Duodenal mucosa (tissue), 2 donors: Measurements from ENCODE around the gene TMEM145.
"Not testable (repeated sequence)": the region's sequence is repeated elsewhere in the genome, so short reads cannot be mapped to it uniquely, and the experiment has no call there.

Experiments
- H3K27ac ChIP-seq: one replicate; pipeline ENCODE4 v1.7.0; 2013; ENCODE audit warnings: low read depth, low read length
- H3K27me3 ChIP-seq, 2 donors: one replicate each; pipeline ENCODE4 v1.7.0; 2013; ENCODE audit warnings: low read length in 2 of 2, control low read depth in 1 of 2; ENCODE audit not compliant: insufficient read depth in 2 of 2, control insufficient read depth in 1 of 2
- H3K36me3 ChIP-seq, 2 donors: one replicate each; pipeline ENCODE4 v1.7.0; 2013; ENCODE audit warnings: low read length in 2 of 2, control low read depth in 1 of 2; ENCODE audit not compliant: insufficient read depth in 2 of 2, control insufficient read depth in 1 of 2
- H3K4me1 ChIP-seq, 2 donors: one replicate each; pipeline ENCODE4 v1.7.0; 2013; ENCODE audit warnings: low read length in 2 of 2, control low read depth in 1 of 2; ENCODE audit not compliant: insufficient read depth in 2 of 2, control insufficient read depth in 1 of 2
- H3K4me3 ChIP-seq, 2 donors: one replicate each; pipeline ENCODE4 v1.7.0; 2013; ENCODE audit warnings: low read length in 2 of 2, low read depth in 1 of 2
- H3K9ac ChIP-seq, 2 donors: one replicate each; pipeline ENCODE4 v1.7.0; 2013; ENCODE audit warnings: low read length in 2 of 2, low read depth in 1 of 2
- H3K9me3 ChIP-seq, 2 donors: one replicate each; pipeline ENCODE4 v1.7.0; 2013; ENCODE audit warnings: low read length in 2 of 2, control low read depth in 1 of 2; ENCODE audit not compliant: control insufficient read depth in 1 of 2

Gene TMEM145

GRCh38 chr19:42333975-42334696 is 21.0 kb downstream of the TMEM145 start:
- H3K4me3 ChIP-seq = no peak overlapping the region

DNA sequence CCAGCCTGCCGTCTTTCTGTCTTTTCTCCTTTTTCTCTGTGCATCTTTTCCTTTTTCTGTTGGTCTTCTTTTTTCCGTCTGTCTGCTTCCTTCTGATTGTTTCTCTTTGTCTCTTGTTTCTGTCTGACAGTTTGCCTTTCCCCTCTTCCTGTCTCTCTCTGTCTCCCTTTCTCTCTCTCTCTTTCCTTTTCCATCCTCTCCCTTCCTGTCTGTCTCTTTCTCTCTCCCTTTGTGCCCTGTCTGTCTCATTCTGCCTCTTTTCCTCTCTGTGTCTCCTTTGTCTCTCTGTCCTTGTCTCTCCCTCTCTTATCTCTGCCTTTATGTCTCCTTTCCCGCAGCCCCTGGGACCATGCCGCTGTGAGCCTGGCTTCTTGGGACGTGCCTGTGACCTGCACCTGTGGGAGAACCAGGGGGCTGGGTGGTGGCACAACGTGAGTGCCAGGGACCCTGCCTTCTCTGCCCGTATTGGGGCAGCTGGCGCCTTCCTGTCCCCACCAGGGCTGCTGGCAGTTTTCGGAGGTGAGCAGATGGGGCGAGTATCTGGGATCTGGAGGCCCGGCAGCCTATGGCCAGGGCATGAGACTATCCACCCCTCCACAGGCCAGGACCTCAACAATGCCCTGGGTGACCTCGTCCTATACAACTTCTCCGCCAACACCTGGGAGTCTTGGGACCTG is 21.7 kb downstream of the TMEM145 start:
- no peaks in the 10 kb centered on the region for H3K4me1 ChIP-seq
- no peak overlapping the region for H3K27ac ChIP-seq
- H3K9ac ChIP-seq = no peak overlapping the region
- H3K27me3 ChIP-seq = no peaks in the 10 kb centered on the region
- H3K9me3 ChIP-seq = no peaks in the 10 kb centered on the region
- H3K36me3 ChIP-seq = peaks cover 0 to 18% of the 10 kb centered on the region in 2 donors
- no peak overlapping the region for H3K4me3 ChIP-seq

More at GRCh38 chr19:42333975-42334696, 21.0 kb downstream of the TMEM145 start:
- H3K9me3 ChIP-seq = no peaks in the 10 kb centered on the region
- H3K27me3 ChIP-seq = no peaks in the 10 kb centered on the region
- H3K9ac ChIP-seq = no peak overlapping the region
- H3K27ac ChIP-seq = no peak overlapping the region
- no peaks in the 10 kb centered on the region for H3K4me1 ChIP-seq
- H3K36me3 ChIP-seq = peaks cover 0 to 18% of the 10 kb centered on the region in 2 donors

DNA sequence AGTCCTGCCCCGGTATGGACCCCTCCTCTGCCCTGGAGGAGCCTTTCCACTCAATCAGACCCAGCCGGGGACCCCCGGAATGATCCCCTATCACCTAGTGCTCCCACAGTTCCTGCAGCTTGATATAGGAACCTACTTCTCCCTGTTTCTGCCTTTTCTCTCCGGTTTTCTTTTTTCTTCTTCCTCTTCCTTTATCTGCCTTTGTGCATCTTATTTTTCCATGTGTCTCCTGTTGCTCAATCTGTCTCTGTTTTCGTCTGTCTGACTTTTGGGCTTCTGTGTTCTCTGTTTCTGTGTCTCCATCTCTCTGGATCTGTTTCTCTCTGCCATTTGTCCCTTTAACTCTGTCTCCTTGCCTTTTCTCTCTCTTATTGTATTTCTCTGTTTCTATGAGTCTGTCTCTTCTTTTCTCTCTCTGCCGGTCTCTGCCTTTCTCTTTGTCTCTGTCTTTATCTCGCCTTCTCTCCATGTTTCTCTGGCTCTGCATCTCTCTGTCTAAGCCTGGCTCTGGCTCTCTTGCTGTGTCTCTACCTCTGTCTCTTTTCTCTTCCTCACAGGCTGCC is 22.3 kb downstream of the TMEM145 start:
- Histone ChIP-seq H3K9me3 (no peaks in the 10 kb centered on the region), H3K4me1 (no peaks in the 10 kb centered on the region), H3K36me3 (peaks cover 0 to 18% of the 10 kb centered on the region in 2 donors), H3K27ac (no peak overlapping the region), H3K4me3 (no peak overlapping the region), H3K27me3 (no peaks in the 10 kb centered on the region), H3K9ac (no peak overlapping the region)

- H3K36me3 ChIP-seq = peaks cover 0 to 18% of the 10 kb centered on the region in 2 donors
- H3K27ac ChIP-seq = no peak overlapping the region
- H3K9ac ChIP-seq = no peak overlapping the region
- H3K4me1 ChIP-seq = no peaks in the 10 kb centered on the region
- no peaks in the 10 kb centered on the region for H3K9me3 ChIP-seq
- no peaks in the 10 kb centered on the region for H3K27me3 ChIP-seq
- H3K4me3 ChIP-seq = no peak overlapping the region
These were observed 22.9 kb downstream of the TMEM145 start for GRCh38 chr19:42335971-42336370.

DNA sequence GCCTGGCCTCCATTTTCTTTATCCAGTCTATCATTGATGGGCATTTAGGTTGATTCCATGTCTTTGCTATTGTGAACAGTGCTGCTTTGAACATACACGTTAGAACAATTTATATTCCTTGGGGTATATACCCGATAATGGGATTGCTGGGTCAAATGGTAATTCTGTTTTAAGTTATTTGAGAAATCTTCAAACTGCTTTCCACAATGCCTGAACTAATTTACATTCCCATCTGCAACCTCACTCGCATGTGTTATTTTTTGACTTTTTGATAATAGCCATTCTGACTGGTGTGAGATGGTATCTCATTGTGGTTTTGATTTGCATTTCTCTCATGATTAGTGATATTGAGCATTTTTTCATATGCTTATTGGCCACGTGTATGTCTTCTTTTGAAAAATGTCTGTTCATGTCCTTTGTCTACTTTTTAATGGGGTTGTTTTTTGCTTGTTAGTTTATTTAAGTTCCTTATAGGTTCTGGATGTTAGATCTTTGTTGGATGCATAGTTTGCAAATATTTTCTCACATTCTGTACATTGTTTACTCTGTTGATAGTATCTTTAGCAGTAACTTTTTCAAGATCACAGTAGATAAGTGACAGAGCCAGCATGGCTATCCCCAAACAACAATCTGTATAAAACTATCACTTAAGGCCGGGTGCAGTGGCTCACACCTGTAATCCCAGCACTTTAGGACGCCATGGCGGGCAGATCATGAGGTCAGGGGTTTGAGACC is 26.2 kb downstream of the TMEM145 start:
- H3K4me3 ChIP-seq, H3K9ac ChIP-seq, H3K9me3 ChIP-seq, H3K4me1 ChIP-seq, H3K27me3 ChIP-seq, H3K27ac ChIP-seq: not testable (repeated sequence)
- peaks cover 0 to 15% of the 10 kb centered on the region in 2 donors for H3K36me3 ChIP-seq

DNA sequence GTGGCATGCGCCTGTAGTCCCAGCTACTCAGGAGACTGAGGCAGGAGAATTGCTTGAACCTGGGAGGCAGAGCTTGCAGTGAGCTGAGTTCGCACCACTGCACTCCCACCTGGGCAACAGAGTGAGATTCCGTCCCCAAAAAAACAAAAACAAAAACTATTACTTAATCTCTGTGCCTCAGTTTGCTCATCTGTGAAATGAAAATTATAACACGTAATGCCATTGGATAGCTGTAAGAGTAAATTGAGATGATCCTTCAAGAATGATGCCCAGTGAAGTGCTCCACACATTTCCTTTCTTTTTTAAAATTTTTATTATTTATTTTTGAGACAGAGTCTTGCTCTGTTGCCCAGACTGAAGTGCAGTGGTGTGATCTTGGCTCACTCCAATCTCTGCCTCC is 26.8 kb downstream of the TMEM145 start:
- H3K4me3 ChIP-seq, H3K27me3 ChIP-seq, H3K4me1 ChIP-seq, H3K9ac ChIP-seq, H3K27ac ChIP-seq, H3K9me3 ChIP-seq: not testable (repeated sequence)
- peaks cover 0 to 15% of the 10 kb centered on the region in 2 donors for H3K36me3 ChIP-seq

DNA sequence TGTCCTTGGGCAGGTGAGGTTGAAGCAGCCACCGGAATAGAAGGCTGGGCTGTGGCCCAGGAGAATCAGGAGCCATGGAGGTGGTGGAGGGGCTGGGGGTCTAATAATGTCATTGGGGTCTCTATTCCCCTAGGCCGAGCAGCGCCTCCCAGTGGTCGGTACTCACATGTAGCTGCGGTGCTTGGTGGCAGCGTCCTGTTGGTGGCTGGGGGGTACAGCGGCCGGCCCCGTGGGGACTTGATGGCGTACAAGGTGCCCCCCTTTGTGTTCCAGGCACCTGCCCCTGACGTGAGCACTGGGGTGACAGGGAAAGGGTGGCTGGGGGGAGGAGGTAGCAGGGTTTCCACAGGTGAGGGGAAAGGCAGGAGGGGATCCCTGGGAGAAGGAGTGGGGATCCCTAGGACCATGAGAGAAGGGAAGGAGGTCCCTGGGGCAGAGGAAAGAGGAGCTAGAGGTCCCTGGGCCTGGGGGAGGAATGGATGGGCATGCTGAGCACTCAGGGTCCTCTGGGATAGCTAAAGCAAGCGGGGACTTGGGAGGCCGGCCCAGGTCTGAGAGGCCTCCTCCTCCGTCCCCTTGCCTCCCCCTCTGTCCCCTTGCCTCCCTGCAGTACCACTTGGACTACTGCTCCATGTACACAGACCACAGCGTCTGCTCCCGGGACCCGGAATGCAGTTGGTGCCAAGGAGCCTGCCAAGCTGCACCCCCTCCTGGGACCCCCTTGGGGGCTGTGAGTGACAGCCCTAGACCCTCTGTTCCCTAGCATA is 30.4 kb downstream of the TMEM145 start:
- Histone ChIP-seq H3K27ac (no peak overlapping the region), H3K36me3 (peaks cover 4 to 6% of the 10 kb centered on the region in 2 donors), H3K9me3 (no peaks in the 10 kb centered on the region), H3K4me3 (no peak overlapping the region), H3K27me3 (no peaks in the 10 kb centered on the region), H3K9ac (no peak overlapping the region), H3K4me1 (no peaks in the 10 kb centered on the region)

DNA sequence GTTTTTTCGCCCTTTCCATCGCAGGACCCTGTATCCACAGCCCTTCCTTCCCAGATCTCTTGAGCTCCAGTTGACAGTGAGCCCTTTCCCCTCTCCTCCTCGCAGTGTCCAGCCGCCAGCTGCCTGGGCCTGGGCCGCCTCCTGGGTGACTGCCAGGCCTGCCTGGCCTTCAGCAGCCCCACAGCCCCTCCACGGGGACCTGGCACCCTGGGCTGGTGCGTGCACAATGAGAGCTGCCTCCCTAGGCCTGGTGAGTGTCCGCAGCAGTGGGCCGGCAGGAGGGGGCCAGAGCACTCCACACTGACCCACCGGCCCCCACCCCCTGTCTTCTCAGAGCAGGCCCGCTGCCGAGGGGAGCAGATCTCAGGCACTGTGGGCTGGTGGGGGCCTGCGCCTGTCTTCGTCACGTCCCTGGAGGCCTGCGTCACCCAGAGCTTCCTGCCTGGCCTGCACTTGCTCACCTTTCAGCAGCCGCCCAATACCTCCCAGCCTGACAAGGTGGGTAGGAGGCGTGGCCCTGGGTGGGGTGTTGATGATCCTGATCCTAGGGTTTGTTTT is 31.3 kb downstream of the TMEM145 start:
- Histone ChIP-seq H3K9ac (no peak overlapping the region), H3K4me3 (no peak overlapping the region), H3K36me3 (peaks cover 4 to 6% of the 10 kb centered on the region in 2 donors), H3K27ac (no peak overlapping the region), H3K27me3 (no peaks in the 10 kb centered on the region), H3K9me3 (no peaks in the 10 kb centered on the region), H3K4me1 (no peaks in the 10 kb centered on the region)

DNA sequence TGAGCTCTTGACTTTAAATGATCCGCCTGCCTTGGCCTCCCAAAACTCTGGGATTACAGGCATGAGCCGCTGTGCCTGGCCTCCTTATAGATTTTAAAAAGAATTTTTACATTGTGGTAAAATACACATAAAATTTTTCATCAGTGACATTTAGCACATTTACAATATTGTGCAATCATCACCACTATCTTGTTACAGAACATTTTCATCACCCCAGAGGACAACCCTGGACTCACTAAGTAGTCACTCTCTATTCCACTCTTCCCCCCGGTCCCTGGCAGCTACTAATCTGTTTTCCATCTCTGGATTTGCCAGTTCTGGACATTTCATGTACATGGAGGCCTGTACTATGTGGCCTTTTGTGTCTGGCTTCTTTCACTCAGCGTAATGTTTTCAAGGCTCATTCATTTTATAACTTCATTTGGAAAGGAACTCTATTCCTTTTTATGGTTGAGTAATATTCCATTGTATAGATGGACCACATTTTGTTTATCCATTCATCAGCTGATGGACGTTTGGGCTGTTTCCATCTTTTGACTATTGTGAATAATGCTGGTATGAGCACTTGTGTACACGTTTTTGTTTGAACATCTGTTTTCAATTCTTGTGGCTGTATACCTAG is 32.2 kb downstream of the TMEM145 start:
- H3K4me3 ChIP-seq = no peak overlapping the region
- no peaks in the 10 kb centered on the region for H3K27me3 ChIP-seq
- H3K4me1 ChIP-seq = no peaks in the 10 kb centered on the region
- no peak overlapping the region for H3K9ac ChIP-seq
- peaks cover 4 to 6% of the 10 kb centered on the region in 2 donors for H3K36me3 ChIP-seq
- H3K27ac ChIP-seq = no peak overlapping the region
- H3K9me3 ChIP-seq = no peaks in the 10 kb centered on the region
